Brain microvascular endothelial cell (primary cell): ENCODE data around the gene PTPRQ.

Experiments
- DNase-seq: peaks from one replicate; pipeline ENCODE4 v3.0.0-alpha.2; 2020
- H3K27ac ChIP-seq: fragments of 250-450 bp; sonication (Bioruptor Pico); 2 replicates; pipeline ENCODE4 v1.5.1; 2020; ENCODE audit warnings: mild to moderate bottlenecking, moderate library complexity
- H3K27me3 ChIP-seq: fragments of 250-450 bp; sonication (Bioruptor Pico); replicated peaks from 2 replicates; pipeline ENCODE4 v1.5.1; 2020; ENCODE audit warnings: mild to moderate bottlenecking
- H3K36me3 ChIP-seq: fragments of 250-450 bp; sonication (Bioruptor Pico); replicated peaks from 2 replicates; pipeline ENCODE4 v1.5.1; 2020; ENCODE audit warnings: mild to moderate bottlenecking
- H3K4me3 ChIP-seq: 2 replicates; pipeline ENCODE4 v1.5.1; 2011; ENCODE audit warnings: low read depth, mild to moderate bottlenecking, control low read depth, low read length, moderate library complexity
- in situ Hi-C: cut with HindIII; loops from 2 replicates; pipeline ENCODE4 v1.10.0; 2017; ENCODE audit warnings: low sequenced_read_pairs, low pct_ligation_motif_present
- TF ChIP-seq, protein P1 (sequence below): IDR thresholded peaks from 2 replicates; pipeline ENCODE4 v1.5.1; 2011; ENCODE audit warnings: low read depth, mild to moderate bottlenecking, moderate library complexity, low read length, control low read depth, inconsistent platforms; ENCODE audit errors: missing control alignments

The PTPRQ gene

DNA sequence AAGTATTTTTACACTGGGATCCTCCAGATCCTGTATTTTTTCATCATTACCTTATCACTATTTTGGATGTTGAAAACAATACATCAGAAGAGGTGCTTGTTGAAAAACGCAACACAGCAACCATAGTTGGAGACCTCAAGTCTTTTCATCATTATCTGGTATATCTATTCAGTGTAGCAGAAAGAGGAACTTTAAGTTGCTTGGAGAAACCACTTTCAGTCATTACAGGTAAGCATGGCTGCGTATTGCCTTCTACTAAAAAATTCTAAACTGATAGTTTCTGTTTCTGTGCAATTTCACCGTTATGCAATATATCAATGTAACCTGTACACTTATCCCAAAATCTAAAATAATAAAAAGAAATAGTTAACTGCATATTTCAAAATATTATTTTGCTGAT lies 32.2 kb upstream of the PTPRQ start:
- TF ChIP-seq, protein P1, sequence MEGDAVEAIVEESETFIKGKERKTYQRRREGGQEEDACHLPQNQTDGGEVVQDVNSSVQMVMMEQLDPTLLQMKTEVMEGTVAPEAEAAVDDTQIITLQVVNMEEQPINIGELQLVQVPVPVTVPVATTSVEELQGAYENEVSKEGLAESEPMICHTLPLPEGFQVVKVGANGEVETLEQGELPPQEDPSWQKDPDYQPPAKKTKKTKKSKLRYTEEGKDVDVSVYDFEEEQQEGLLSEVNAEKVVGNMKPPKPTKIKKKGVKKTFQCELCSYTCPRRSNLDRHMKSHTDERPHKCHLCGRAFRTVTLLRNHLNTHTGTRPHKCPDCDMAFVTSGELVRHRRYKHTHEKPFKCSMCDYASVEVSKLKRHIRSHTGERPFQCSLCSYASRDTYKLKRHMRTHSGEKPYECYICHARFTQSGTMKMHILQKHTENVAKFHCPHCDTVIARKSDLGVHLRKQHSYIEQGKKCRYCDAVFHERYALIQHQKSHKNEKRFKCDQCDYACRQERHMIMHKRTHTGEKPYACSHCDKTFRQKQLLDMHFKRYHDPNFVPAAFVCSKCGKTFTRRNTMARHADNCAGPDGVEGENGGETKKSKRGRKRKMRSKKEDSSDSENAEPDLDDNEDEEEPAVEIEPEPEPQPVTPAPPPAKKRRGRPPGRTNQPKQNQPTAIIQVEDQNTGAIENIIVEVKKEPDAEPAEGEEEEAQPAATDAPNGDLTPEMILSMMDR = no peak
- in situ Hi-C loops = no loop called here
- no peak for DNase-seq
- Histone ChIP-seq H3K27me3 (no peaks in the 10 kb centered on the region), H3K27ac (no peak overlapping the region), H3K36me3 (no peaks in the 10 kb centered on the region), H3K4me3 (no peak overlapping the region)

DNA sequence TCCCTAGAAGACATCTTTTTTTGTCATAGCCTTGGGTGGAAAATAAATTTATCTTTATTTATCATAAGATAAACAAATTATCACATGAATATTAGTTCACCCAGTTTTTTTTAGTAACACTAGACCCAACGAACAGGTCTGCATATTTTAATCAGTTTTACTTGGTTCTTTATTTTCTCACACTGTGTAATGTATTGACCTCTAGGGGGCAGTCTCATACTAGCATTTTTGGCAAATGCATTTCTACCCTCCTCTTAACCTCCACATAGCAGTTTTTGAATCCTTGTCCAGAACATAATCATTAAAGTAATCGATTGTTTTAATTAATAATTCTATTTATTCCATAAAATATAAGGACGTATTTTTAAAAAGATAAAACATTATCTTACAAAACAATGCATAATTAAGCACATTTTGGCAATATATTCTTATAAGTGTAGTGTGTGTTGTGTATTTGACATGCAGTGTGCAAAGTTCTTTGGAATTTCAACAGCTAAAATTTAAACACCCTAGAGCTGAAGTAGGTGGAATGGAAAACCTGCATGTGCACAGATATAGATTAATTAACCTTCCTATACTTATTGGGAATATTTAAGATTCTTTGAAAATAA lies 31.6 kb upstream of the PTPRQ start:
- peak; percentile 44 for DNase-seq
- H3K36me3 ChIP-seq = no peaks in the 10 kb centered on the region
- in situ Hi-C loops = no loop called here
- no peak overlapping the region for H3K4me3 ChIP-seq
- H3K27ac ChIP-seq = no peak overlapping the region
- TF ChIP-seq, protein P1 = peak; percentile 57
- no peaks in the 10 kb centered on the region for H3K27me3 ChIP-seq

DNA sequence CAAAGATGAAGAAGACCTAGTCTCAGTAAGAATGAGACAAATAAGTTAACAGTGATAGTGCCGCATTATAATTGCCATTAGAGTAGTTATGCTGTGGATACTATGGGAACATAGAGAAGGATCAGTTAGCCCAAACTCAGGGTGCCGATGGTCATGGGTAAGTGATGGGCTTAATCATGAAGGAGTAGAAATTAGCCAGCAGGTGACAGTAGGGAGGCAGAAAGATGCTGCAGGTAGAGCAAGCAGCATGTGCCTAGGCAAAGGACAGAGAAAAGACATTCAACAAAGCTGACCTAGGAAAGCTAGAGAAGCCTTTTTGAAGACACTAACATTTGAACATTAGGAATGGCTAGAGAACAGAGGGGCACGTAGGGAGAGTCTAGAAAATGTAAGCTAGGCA lies 30.6 kb upstream of the PTPRQ start:
- DNase-seq = no peak
- TF ChIP-seq, protein P1 = no peak
- in situ Hi-C loops = no loop called here

DNA sequence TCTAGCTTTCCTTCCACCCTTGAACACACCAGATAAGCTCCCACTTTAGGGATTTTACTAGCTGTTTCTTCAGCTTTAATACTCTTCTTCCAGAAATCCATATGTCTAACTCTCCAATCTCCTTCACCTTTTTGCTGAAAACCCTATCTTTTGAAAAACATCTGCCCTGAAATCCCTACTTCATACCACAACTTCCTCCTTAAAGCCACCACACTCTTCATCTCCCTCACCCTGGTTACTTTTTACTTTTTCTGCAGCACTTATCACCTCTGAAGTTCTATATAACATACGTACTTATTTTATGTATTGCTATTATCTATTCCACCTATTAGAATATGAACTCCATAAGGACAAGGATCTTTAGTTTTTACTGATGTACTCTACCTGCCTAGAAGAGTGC lies 28.6 kb upstream of the PTPRQ start:
- no peaks in the 10 kb centered on the region for H3K36me3 ChIP-seq
- TF ChIP-seq, protein P1 = no peak
- in situ Hi-C loops = no loop called here
- H3K27me3 ChIP-seq = no peaks in the 10 kb centered on the region
- no peak overlapping the region for H3K4me3 ChIP-seq
- H3K27ac ChIP-seq = no peak overlapping the region
- no peak for DNase-seq

More for the DNA sequence above, 30.6 kb upstream of the PTPRQ start:
- Histone ChIP-seq H3K27ac (no peak overlapping the region), H3K36me3 (no peaks in the 10 kb centered on the region), H3K4me3 (no peak overlapping the region), H3K27me3 (no peaks in the 10 kb centered on the region)

DNA sequence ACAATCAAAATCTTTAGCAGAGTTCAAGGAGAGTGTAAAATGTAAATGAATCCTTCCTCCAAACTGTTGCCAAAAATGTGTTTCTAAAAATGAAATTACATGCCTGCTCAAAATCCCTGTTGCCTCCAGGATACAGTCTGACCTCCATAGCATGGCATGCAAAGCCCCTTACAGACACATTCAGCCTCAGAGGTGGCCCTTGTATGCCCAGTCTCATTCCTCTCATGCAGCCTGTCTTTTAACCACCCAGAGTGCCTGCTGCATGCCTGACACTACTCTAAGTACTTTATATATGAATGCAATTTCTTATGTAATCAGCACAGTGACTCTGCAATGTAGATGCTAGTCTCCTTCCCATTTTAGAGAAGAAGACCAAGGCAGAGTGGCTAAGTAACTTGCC lies 24.4 kb upstream of the PTPRQ start:
- TF ChIP-seq, protein P1 = no peak
- no peaks in the 10 kb centered on the region for H3K27me3 ChIP-seq
- H3K4me3 ChIP-seq = no peak overlapping the region
- H3K36me3 ChIP-seq = no peaks in the 10 kb centered on the region
- H3K27ac ChIP-seq = no peak overlapping the region
- no peak for DNase-seq
- in situ Hi-C loops = no loop called here

DNA sequence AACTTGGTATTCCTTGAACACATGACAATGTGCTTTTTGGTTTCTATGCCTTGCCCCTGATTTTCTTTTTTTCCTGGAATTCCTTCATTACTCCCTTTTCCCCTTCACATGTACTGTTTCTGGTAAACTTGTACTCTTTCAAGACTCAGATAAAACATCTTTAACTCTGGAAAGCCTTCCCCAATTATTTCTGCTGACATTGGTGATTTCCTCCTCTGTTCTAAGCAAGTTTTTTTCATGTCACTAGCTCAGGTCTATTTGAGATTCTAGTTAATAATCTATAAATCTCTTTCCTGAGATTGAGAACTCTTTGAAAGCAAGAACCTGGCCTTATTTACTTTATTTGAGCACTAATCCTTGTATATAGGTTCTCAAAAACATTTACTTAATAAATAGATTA lies 24.0 kb upstream of the PTPRQ start:
- no peak overlapping the region for H3K4me3 ChIP-seq
- in situ Hi-C loops = no loop called here
- H3K27ac ChIP-seq = no peak overlapping the region
- H3K27me3 ChIP-seq = no peaks in the 10 kb centered on the region
- TF ChIP-seq, protein P1 = no peak
- no peaks in the 10 kb centered on the region for H3K36me3 ChIP-seq
- no peak for DNase-seq
